NCI-H187 (cell line): ENCODE measurements around the gene DSCAML1.

ENCODE experiments used
- DNase-seq, 2 experiments: peaks; one replicate each; lab custom pipeline; 2025; lab: John Stamatoyannopoulos, UW

DSCAML1 gene

GRCh38 chr11:117583063-117583801, 213.8 kb downstream of the DSCAML1 start:
- peak in 1 of 2 experiments; percentile 25 for DNase-seq

DNA sequence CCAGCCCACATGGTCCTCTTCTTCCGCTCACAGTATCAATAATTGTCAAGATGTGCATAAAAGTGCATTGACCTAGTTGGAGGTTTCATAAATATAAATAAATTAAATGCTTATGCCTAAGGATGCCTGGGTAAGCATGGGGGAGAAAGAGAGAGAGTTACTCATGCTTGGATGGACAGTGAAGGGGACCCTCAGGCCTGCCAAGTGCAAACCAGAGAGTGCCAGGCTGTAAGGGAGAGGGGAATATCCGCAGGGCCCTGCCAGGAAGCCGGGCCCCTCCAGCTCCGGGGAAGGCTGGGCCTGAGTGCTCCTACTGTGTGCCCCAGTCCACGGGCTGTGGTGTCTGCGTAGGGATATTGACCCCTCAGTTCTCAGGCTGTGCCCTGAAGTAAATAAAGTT, 214.6 kb downstream of the DSCAML1 start:
- DNase-seq: no peak

DNA sequence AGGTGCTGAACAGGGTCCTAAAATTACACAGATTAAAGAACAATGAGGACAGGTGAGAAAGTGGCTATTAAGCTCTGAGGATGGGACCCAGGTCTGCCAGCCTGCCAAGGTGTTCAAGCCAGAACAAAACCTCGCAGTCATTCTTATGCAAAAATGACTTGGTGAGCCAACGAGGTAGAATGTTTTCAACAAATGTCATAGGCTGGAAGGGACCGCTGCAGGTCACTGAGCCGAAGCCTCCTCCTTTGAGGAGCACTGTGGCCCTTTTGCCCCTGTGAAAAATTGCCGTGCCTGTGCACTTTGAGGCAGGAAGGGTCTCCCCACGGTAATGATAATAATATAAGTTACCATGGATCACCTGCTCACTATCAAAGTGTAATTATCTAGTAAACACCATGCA, 216.2 kb downstream of the DSCAML1 start:
- DNase-seq: no peak

DNA sequence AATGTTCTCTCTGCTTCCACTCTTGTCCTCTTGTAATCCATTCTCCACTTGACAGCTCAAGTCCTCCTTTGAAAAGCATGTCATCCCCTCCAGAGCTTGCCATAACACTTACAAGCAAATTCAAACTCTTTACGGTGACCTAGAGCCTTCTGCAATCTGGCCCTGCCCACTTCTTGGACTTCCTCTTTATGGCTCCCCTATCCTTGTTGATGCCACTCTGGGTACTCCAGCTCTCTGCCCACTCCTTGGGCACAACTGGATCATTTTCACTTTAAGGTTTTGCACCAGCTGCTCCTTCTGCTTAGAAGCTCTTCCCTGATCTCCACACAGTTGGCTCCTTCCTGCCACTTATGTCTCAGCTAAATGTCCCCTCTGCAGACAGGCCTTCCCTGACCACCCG, 217.9 kb downstream of the DSCAML1 start:
- DNase-seq: peak in 1 of 2 experiments; percentile 20

GRCh38 chr11:117575856-117576255, 221.2 kb downstream of the DSCAML1 start:
- no peak for DNase-seq

GRCh38 chr11:117574551-117574950, 222.5 kb downstream of the DSCAML1 start:
- no peak for DNase-seq

- no peak for DNase-seq
These were observed 223.7 kb downstream of the DSCAML1 start for GRCh38 chr11:117573326-117573725.

GRCh38 chr11:117572671-117573070, 224.3 kb downstream of the DSCAML1 start:
- no peak for DNase-seq

GRCh38 chr11:117572129-117572528, 224.9 kb downstream of the DSCAML1 start:
- DNase-seq: no peak

GRCh38 chr11:117570701-117571100, 226.3 kb downstream of the DSCAML1 start:
- no peak for DNase-seq

- DNase-seq: no peak
These were observed 227.1 kb downstream of the DSCAML1 start for GRCh38 chr11:117569911-117570310.

DNA sequence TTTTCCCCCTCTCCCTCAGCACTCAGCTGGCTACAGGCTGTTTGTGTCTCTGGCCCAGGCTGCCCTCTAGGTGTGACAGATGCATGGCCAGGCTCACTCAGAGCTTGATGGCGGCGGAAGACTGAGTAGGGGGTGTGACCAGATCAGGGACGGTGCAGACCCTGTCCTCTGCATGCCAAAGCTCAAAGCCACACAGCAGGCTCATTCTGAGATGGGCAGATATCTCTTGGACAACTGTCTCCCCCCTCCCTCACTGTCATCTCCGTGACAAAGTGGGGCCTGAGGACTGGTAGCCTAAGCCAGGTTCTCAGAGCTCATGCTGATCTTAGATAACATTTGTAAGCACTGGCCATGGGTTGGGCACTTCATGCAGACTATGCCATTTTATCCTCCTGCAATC, 231.3 kb downstream of the DSCAML1 start:
- DNase-seq: no peak

GRCh38 chr11:117564321-117564720, 232.7 kb downstream of the DSCAML1 start:
- DNase-seq: no peak

GRCh38 chr11:117563556-117563955, 233.5 kb downstream of the DSCAML1 start:
- no peak for DNase-seq

DNA sequence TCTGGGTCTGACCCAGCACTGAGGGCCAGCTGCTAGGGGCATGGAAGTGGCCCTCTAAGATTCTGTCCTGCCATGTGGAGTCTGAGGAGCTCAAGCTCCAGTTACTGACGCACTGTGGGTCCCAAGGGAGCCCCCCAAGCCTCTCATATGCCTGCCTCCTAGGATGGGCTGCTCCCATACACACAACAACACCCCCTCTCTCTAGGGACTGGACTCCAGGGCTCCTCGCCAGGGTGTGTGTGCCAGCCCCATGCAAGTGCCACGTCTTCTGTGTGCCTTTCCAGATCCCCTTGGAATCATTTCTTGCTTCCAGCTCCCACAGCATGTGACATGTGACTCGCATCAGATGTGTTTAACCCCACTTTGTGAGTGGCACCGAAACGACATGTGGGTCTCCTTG, 234.9 kb downstream of the DSCAML1 start:
- DNase-seq: no peak

GRCh38 chr11:117560780-117561530, 236.1 kb downstream of the DSCAML1 start:
- no peak for DNase-seq

DNA sequence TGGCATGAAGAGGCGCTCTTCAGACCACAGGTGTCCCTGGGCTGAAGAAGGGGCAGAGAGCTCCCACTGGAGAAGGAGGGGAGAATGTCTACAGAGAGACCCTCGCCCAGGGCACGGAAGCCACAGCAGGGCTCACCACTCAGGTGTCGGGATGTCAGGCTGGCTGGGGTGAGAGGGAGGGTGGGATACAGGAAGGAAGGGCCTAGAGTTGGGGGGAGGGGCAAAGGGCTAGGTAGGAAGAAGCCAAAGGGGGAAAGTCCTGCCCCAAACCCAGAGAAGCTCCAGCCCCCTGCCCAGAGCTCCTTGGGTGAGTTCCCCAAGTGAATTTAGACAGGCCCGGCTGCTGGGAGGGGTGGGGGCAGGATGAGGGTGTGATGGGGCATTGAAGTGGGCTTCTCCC, 237.3 kb downstream of the DSCAML1 start:
- no peak for DNase-seq

- no peak for DNase-seq
These were observed 239.7 kb downstream of the DSCAML1 start for GRCh38 chr11:117557361-117557760.

- no peak for DNase-seq
These were observed 242.2 kb downstream of the DSCAML1 start for GRCh38 chr11:117554601-117555333.

DNA sequence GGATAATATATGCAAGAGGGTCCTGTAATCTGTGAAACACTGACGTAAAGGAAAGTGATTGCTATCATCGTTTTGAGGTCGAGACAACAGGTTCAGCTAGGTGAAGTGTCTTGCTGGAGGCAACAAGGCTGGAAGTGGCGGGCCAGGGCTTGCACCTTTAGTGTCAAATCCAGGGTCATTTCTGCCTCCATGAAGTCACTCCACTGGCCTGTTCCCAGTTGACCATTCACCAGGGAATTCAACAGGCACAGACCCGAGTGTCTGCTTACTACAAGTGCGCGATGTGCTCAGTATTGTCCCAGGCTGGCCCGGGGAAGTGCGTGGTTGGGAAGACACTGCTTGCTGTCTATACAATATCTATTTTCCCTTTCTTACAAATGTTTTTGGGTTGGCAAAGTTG, 244.4 kb downstream of the DSCAML1 start:
- no peak for DNase-seq

DNA sequence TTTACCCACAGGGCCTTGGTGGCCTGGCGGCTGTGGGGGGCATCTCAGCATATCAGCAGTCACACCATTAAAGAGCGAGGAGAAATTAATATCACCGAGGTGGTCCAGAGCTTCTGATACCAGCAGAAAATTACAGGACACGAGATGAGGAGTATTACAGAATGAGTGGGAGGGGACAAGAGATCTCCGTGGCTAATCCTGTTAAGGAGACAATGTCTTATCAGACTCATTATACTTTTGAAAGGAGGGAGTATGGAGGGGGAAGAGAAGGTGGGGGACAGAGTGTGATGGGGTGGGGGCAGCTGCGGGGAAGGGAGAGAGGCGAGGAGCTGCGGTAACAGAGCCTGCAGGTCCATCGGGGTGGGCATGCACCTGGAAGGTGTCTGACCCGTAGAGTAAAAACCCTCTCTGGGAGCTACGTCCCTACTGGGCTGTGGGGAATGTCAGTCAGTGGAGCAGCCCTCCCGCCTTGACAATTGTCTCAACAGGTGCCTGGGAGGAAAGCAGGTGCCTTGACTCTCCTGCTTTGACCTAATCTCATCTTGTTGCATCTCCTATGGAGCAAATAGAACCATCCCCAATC, 245.2 kb downstream of the DSCAML1 start:
- DNase-seq: no peak

- no peak for DNase-seq
These were observed 246.6 kb downstream of the DSCAML1 start for GRCh38 chr11:117550466-117550865.
